ENCODE data around the gene GATB. TPM values are rescaled to one million over a fixed set of nuclear protein-coding genes. Genes with fewer than 3 reads are reported as not detected.

GATB gene
- total RNA-seq, 2 experiments from 2014 or later: 13.8 to 16.3 TPM

DNA sequence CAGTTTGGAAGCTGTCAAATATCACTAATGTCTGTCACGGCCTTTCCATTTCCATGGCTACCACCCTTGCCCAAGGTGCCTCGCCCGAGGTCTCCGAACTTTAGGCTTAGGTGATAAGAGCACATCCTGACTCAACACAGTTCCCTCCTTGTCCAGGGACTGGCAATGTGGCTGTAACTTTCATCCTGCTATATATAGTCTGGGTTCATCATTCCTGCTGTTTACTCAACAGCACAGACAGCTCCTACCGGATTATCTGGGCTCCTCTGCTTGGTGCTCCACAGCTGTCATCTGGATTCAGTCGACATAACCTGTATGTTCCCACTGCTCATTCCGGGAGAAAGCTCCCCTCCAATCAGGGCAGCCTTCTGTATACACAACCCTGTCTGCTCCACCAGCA, 51.2 kb downstream of the GATB start:
- Mint-ChIP-seq H3K4me3 (no peak overlapping the region), H3K4me1 (ENCODE audit: low read depth) (no peaks in the 10 kb centered on the region), H3K36me3 (ENCODE audit: low read depth) (no peaks in the 10 kb centered on the region), H3K9me3 (ENCODE audit: insufficient read depth) (no peaks in the 10 kb centered on the region), H3K27ac (no peak overlapping the region), H3K27me3 (ENCODE audit: low read depth) (no peaks in the 10 kb centered on the region)
- POLR2A ChIA-PET: no interaction called here
- ATAC-seq (no peak), DNase-seq (no peak)
- CTCF ChIA-PET: no interaction called here

- DNase-seq: no peak
- ChIA-PET POLR2A (no interaction called here), CTCF (no interaction called here)
- Mint-ChIP-seq H3K9me3 (ENCODE audit: insufficient read depth) (no peaks in the 10 kb centered on the region), H3K27ac (no peak overlapping the region), H3K36me3 (ENCODE audit: low read depth) (no peaks in the 10 kb centered on the region), H3K4me1 (ENCODE audit: low read depth) (no peaks in the 10 kb centered on the region), H3K4me3 (no peak overlapping the region), H3K27me3 (ENCODE audit: low read depth) (no peaks in the 10 kb centered on the region)
- no peak for ATAC-seq
These were observed 51.7 kb downstream of the GATB start for GRCh38 chr4:151709071-151709470.

DNA sequence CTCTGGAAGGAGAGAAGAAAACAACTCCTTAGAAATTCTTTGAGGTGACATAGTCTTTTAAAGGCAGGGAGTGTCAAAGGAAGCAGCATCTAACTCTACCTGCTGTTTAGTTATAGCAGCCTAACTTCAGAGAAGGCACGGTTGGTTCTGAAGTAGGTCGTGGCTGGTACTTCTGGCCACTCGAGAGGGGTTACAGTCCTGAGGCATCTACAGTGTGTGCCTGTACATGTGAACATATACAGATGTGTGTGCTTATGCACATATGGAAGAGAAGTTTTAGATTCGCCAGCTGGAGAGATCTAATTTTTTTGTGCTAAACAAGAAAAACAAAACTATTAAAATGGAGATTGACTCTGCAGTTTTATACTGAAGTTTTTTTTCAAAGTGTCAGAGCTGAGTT, 52.7 kb downstream of the GATB start:
- CTCF ChIA-PET: no interaction called here
- no peak overlapping the region for H3K4me3 Mint-ChIP-seq

DNA sequence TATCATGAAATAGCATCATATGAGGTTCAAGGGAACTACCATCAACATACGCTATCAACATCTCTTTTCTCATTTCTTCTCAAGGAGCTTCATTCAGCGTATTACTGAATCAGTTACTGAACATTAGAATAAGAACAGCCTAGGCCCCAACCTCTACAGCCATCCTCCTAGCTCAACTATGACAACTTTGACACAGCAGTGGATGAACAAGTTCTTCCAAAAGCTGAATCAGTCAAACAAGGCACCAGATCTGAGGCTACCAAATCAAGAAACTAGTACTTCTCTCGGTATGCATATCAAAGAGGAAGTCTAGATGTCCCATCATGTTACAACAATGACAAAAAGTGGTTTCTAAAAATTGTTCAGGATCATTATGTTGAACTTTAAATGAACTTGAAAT, 57.4 kb downstream of the GATB start:
- DNase-seq (no peak), ATAC-seq (no peak)
- H3K36me3 Mint-ChIP-seq (ENCODE audit: low read depth): peaks cover 8% of the 10 kb centered on the region
- ChIA-PET CTCF (no interaction called here), POLR2A (no interaction called here)
- H3K27me3 Mint-ChIP-seq (ENCODE audit: low read depth): no peaks in the 10 kb centered on the region
- no peak overlapping the region for H3K4me3 Mint-ChIP-seq
- no peaks in the 10 kb centered on the region for H3K9me3 Mint-ChIP-seq (ENCODE audit: insufficient read depth)
- H3K4me1 Mint-ChIP-seq (ENCODE audit: low read depth): no peaks in the 10 kb centered on the region
- no peak overlapping the region for H3K27ac Mint-ChIP-seq

More for the DNA sequence above, 52.7 kb downstream of the GATB start:
- Mint-ChIP-seq H3K9me3 (ENCODE audit: insufficient read depth) (no peaks in the 10 kb centered on the region), H3K4me1 (ENCODE audit: low read depth) (no peaks in the 10 kb centered on the region), H3K27ac (no peak overlapping the region), H3K27me3 (ENCODE audit: low read depth) (no peaks in the 10 kb centered on the region), H3K36me3 (ENCODE audit: low read depth) (no peaks in the 10 kb centered on the region)
- DNase-seq (no peak), ATAC-seq (no peak)
- POLR2A ChIA-PET: no interaction called here

- H3K9me3 Mint-ChIP-seq (ENCODE audit: insufficient read depth): no peaks in the 10 kb centered on the region
- no peaks in the 10 kb centered on the region for H3K27me3 Mint-ChIP-seq (ENCODE audit: low read depth)
- CTCF ChIA-PET: no interaction called here
- H3K4me1 Mint-ChIP-seq (ENCODE audit: low read depth): no peaks in the 10 kb centered on the region
- peaks cover 8% of the 10 kb centered on the region for H3K36me3 Mint-ChIP-seq (ENCODE audit: low read depth)
- no peak overlapping the region for H3K27ac Mint-ChIP-seq
- H3K4me3 Mint-ChIP-seq: no peak overlapping the region
- DNase-seq: no peak
- no peak for ATAC-seq
- POLR2A ChIA-PET: no interaction called here
These were observed 58.6 kb downstream of the GATB start for GRCh38 chr4:151702256-151702655.

DNA sequence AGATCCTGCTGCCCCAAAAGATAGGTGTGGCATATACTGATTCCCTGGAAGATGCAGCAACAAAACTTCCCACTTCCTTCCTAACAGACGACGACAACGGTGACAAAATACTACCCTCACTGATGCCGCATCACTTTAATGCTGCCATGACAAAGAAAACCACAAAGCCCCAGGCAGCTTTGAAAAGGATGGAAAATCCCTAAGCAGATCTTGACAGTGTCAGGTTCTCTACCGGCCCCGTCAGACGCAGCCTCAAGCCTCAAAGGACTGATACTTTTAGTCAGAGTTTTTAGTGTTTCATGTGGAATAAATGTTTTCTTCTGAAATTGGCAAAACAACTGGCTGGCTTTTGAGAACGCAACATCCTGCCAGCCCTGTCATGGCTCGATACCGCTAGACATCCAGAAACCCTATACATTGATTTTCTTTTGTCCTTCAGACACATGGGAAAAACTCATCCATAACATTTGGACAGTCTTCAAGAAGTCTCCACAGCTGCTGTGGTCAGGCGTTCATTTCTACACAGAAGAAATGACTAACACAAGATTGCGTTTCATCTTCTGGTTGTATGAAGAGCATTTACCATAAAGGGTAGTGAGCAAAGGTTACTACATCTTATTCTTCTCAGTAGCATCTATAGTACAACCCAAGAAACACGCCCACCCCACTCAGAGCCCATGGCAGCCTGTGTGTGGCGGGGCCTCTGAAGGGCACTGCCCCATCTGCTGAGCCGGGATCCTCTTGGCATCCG, 60.1 kb downstream of the GATB start:
- POLR2A ChIA-PET: no interaction called here
- no peak for ATAC-seq
- no peaks in the 10 kb centered on the region for H3K27me3 Mint-ChIP-seq (ENCODE audit: low read depth)
- no peak overlapping the region for H3K4me3 Mint-ChIP-seq
- CTCF ChIA-PET: no interaction called here
- peaks cover 10% of the 10 kb centered on the region for H3K36me3 Mint-ChIP-seq (ENCODE audit: low read depth)
- H3K4me1 Mint-ChIP-seq (ENCODE audit: low read depth): no peaks in the 10 kb centered on the region
- H3K9me3 Mint-ChIP-seq (ENCODE audit: insufficient read depth): no peaks in the 10 kb centered on the region
- H3K27ac Mint-ChIP-seq: no peak overlapping the region
- no peak for DNase-seq

DNA sequence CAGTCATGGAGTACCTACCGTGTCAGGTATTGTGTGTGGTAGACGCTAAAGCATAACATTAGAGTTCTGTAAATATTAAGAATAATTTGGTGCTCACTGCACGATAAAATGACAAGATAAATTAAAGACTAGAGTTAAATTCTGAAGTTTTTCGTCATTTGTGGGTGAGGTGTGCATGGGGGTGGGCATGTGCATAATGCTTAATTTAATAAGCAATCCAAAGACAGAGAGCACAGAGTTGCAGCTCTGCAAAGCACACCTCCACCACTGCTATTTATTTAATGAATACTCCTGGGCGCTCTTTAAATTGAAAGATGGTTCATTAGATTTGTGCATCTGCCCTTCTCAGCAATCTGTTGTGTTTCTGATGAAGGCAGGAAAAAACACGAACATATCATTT, 62.6 kb downstream of the GATB start:
- Mint-ChIP-seq H3K27me3 (ENCODE audit: low read depth) (no peaks in the 10 kb centered on the region), H3K36me3 (ENCODE audit: low read depth) (peaks cover 10% of the 10 kb centered on the region), H3K4me3 (no peak overlapping the region), H3K27ac (no peak overlapping the region), H3K9me3 (ENCODE audit: insufficient read depth) (no peaks in the 10 kb centered on the region), H3K4me1 (ENCODE audit: low read depth) (no peaks in the 10 kb centered on the region)
- CTCF ChIA-PET: no interaction called here
- POLR2A ChIA-PET: no interaction called here
- DNase-seq: no peak
- no peak for ATAC-seq

DNA sequence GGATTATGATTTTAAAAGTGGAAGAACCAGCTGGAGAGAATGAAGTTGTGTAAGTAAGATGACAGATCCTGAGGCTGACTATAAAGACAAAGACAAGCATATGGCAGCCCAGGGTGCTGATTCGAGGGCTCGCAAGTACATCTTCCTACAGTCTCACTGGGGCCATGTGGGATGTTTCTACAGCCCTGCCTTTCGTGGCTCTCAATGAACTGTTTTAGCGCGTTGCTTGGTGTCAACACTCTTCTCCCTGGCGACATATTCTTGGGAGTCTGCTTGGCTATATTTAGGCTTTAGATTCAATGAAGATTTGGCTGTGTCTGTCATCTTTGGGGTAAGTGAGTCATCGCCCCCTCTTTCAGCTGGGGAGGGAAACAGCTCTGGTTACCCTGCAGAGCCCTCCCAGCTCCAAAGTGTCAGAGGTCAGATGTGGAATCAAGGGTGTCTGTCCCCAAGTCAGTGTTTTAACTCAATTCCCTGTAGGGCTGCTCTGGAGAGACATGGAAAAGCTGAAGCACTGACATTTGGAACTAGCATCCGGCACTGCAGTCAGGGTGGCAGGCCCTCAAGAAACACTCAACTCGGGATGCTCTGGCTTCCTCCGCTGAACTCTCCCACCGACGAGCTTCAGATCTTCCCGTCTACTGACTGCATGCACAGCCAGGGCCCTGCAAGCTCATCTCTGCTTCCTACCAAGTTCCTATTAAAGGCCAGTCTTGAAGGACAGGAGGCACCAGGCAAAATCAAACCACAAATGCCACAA, 65.7 kb downstream of the GATB start:
- ChIA-PET POLR2A (no interaction called here), CTCF (no interaction called here)

DNA sequence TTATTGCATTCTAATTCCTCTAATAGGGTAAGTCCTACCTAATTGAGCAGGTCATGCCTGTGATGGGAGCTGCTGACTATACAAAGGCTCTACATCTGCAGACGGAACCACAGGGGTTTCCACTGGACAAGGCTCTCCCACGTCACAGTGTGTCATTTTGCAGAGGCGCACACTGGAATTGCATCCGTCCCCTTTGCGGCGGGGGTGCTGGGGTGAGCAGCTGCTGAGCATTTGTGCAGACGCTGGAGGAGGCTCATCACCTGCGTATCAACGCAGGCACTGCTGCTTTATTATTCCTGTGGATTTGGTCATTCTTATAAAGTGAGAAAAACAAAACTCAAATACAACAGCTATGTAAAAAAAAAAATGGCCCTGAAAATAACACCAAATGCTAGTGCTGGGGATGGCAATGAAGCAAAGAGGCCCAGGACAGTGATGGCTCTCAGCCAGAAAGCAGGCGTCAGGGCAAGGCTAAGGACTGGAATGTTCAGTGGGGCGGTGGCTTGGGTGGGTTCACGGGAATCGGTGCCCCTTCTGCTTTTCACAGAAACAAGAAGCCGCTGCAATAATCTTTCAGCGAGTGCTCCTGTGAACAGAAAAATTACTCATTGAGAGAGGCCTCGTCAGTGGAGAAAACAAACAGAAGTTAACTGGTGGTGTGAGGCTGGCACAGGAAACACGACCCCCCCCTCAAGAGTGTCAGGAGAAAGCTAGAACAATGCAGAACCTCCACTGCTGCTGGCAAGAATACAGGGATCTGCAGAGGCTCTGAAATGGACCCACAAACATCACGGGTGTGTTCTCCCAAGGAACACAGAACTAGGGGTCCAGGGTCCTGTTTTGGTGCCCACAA, 67.8 kb downstream of the GATB start:
- Mint-ChIP-seq H3K9me3 (ENCODE audit: insufficient read depth) (no peaks in the 10 kb centered on the region), H3K27ac (no peak overlapping the region), H3K36me3 (ENCODE audit: low read depth) (peaks cover 2% of the 10 kb centered on the region), H3K4me1 (ENCODE audit: low read depth) (no peaks in the 10 kb centered on the region), H3K4me3 (no peak overlapping the region), H3K27me3 (ENCODE audit: low read depth) (no peaks in the 10 kb centered on the region)
- ChIA-PET POLR2A (no interaction called here), CTCF (no interaction called here)
- ATAC-seq (no peak), DNase-seq (no peak)

More for the DNA sequence above, 65.7 kb downstream of the GATB start:
- no peak overlapping the region for H3K4me3 Mint-ChIP-seq
- H3K36me3 Mint-ChIP-seq (ENCODE audit: low read depth): peaks cover 2% of the 10 kb centered on the region
- DNase-seq: no peak
- H3K9me3 Mint-ChIP-seq (ENCODE audit: insufficient read depth): no peaks in the 10 kb centered on the region
- H3K27ac Mint-ChIP-seq: no peak overlapping the region
- H3K27me3 Mint-ChIP-seq (ENCODE audit: low read depth): no peaks in the 10 kb centered on the region
- H3K4me1 Mint-ChIP-seq (ENCODE audit: low read depth): no peaks in the 10 kb centered on the region
- ATAC-seq: no peak

DNA sequence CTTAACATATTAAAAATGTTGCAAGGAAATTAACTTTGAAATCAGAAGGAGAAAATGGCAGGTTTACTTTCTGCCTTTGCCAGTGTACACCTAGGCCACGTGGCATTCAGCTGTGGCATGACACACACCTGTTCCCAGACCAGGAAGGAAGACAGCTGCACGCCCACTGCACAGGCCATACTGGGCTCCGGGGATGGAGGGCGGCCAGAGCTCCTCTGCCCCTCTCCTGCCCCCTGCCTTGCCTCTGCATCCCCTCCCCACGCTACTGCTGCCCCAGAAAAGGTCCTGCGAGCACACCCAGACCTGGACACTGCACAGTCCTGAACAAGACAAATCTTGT, 68.4 kb downstream of the GATB start:
- H3K27ac Mint-ChIP-seq: no peak overlapping the region
- H3K36me3 Mint-ChIP-seq (ENCODE audit: low read depth): peaks cover 2% of the 10 kb centered on the region
- DNase-seq (no peak), ATAC-seq (no peak)
- no peak overlapping the region for H3K4me3 Mint-ChIP-seq
- no peaks in the 10 kb centered on the region for H3K4me1 Mint-ChIP-seq (ENCODE audit: low read depth)
- H3K27me3 Mint-ChIP-seq (ENCODE audit: low read depth): no peaks in the 10 kb centered on the region
- POLR2A ChIA-PET: no interaction called here
- no peaks in the 10 kb centered on the region for H3K9me3 Mint-ChIP-seq (ENCODE audit: insufficient read depth)
- CTCF ChIA-PET: no interaction called here

- no peaks in the 10 kb centered on the region for H3K4me1 Mint-ChIP-seq (ENCODE audit: low read depth)
- POLR2A ChIA-PET: no interaction called here
- DNase-seq: no peak
- no peak for ATAC-seq
- CTCF ChIA-PET: no interaction called here
- no peaks in the 10 kb centered on the region for H3K36me3 Mint-ChIP-seq (ENCODE audit: low read depth)
- H3K4me3 Mint-ChIP-seq: no peak overlapping the region
- H3K27me3 Mint-ChIP-seq (ENCODE audit: low read depth): no peaks in the 10 kb centered on the region
- no peak overlapping the region for H3K27ac Mint-ChIP-seq
- H3K9me3 Mint-ChIP-seq (ENCODE audit: insufficient read depth): no peaks in the 10 kb centered on the region
These were observed 69.0 kb downstream of the GATB start for GRCh38 chr4:151691639-151692442.

DNA sequence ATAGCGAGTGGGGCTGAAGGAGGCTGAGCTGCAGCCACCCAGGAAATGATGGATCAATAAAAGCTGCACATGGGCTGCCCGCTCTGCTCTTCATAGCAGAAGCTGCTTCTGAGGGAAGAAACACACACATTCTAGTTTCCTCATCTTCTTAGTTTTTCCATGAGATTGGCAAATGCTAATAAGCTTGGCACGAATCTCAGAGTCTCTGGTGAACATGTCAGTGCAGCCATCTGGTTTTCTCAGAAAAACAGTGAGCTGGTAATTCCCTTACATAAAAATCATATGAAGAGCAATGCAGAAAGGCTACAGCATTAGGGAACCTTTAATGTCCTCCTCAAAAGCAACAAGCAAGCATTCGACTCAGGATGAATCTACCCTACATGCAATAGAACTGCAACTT, 69.9 kb downstream of the GATB start:
- CTCF ChIA-PET: no interaction called here

More for the DNA sequence above, 69.9 kb downstream of the GATB start:
- DNase-seq (no peak), ATAC-seq (no peak)
- H3K27ac Mint-ChIP-seq: no peak overlapping the region
- POLR2A ChIA-PET: no interaction called here
- H3K4me1 Mint-ChIP-seq (ENCODE audit: low read depth): no peaks in the 10 kb centered on the region
- no peaks in the 10 kb centered on the region for H3K36me3 Mint-ChIP-seq (ENCODE audit: low read depth)
- H3K9me3 Mint-ChIP-seq (ENCODE audit: insufficient read depth): no peaks in the 10 kb centered on the region
- H3K4me3 Mint-ChIP-seq: no peak overlapping the region
- no peaks in the 10 kb centered on the region for H3K27me3 Mint-ChIP-seq (ENCODE audit: low read depth)

Data from activated CD8-positive, alpha-beta T cell treated with anti-CD3 and anti-CD28 coated beads, Interleukin-2, amount 10 ng/mL, durations not matched to agents 7 days and 5 days (primary cell).